SHP77 (cell line): ENCODE measurements around the gene FBXO5.
"Not testable (repeated sequence)": the region's sequence is repeated elsewhere in the genome, so short reads cannot be mapped to it uniquely, and the experiment has no call there.

Source experiments
- DNase-seq, 2 experiments: peaks; one replicate each; lab custom pipeline; 2025; lab: John Stamatoyannopoulos, UW

The FBXO5 gene

GRCh38 chr6:152986978-152987377 is 4.1 kb upstream of the FBXO5 start:
- no peak for DNase-seq

DNA sequence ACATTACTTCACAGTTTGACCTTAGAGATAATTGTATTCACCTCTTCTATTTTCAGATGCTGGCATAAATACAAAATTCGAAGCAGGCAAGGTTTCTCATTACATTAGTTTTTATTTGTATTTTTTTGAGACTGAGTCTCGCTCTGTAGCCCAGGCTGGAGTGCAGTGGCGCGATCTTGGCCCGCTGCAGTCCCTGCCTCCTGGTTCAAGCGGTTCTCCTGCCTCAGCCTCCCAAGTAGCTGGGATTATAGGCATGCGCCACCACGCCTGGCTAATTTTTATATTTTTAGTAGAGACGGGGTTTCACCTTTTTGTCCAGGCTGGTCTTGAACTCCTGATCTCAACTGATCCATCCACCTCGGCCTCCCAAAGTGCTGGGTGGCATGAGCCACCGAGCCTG is 2.5 kb upstream of the FBXO5 start:
- DNase-seq: not testable (repeated sequence)

DNA sequence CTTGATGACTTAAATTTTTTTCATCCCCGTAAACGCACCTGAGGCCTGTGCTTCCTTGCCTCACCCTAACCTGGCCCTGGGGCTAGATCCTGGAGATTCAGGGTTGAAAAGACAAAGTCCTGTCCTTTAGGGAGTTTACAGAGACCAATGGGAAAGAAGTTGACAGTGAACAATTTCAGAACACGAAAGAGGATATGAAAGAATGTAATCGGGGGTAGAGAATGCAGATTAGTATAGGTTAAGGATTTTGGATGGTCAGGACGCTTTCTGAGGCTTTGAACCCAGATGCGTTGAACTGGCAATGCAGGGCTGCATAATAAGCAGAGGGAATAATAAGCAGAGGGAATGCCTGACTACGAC is 1.7 kb upstream of the FBXO5 start:
- DNase-seq: no peak

- peak; percentile 12 to 95 for DNase-seq
Observed at GRCh38 chr6:152983637-152984512, 1.0 kb upstream of the FBXO5 start.

DNA sequence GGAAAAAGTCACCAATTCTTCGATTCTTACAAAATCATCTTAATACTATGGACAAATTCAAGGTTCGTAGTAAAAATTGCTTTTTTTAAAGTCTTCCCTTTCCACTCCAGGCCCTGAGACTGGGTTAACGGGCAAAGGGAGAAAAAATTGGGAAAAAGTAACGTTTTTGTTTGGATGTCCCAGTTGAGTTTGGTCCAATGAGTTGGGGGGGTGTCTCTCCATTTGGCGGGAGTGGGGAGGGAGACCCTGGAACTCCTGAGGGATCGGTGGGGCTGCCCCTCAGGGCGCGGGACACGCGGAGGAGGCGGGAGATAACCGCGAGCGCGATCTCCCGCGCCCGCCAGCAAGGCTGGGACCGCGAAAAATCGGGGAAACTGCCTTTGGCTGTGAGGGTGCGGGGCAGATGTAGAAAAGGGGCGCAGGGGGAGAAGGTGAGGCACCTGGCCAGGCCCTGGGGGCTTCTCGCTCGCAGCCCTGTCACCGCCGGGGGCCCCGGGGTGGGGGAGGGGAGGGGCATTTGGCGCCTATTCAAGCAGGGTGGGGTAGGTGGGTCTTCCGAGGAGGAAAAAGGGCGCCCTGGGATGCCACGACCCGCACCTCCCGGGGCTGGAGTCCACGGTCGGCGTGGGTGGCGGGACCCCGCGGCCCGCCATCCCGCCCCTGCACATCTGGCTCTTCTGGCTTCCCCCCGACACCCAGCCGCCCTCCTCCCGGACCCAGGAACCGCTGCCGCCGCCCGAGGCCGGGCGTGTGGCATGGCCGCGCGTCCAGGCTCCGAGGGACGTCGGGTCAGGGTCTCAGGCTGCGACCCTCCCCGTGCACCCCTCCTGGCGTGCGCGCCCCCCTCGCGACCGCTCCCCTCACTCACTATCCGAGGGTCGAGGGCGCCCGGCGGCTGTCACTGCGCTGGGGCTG is 595 bp downstream of the FBXO5 start:
- DNase-seq: no peak

- DNase-seq: no peak
Observed at GRCh38 chr6:152981219-152981618, 1.6 kb downstream of the FBXO5 start.

- no peak for DNase-seq
Observed at GRCh38 chr6:152980656-152981055, 2.2 kb downstream of the FBXO5 start.

DNA sequence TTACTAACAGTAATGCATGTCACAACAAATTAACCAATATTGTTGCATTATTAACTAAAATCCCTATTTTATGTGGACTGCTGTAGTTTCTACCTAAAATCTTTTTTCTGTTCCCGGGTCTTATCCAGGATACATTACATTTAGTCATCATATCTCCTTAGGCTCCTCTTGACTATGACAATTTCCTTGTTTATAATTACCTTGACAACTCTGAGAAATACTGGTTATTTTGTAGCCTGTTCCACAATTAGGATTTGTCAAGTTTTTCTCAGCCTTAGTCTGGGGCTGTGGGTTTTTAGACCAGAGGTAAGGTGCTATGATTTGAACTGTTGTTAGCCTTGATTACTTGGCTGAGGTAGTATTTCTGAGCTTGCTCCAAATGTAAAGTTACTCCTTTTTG is 3.7 kb downstream of the FBXO5 start:
- no peak for DNase-seq

DNA sequence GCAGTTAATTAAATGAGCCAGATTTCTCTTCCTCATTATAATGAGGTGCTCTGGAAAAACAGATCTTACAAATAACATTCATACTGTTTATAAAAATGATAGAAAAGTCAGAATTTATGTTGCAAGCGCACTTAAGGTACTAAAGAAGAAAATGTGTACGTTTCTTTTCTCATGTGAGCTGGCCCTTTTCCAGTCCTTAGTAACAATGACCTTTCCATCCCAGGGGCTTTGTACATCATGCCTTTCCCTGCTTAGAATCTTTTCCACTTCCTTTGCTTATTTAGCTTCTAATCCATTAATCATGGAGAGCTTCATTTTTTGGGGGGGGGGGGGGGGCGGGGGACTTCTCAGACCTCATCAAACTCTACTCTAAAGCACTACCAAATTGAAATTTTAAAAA is 4.8 kb downstream of the FBXO5 start:
- no peak for DNase-seq

DNA sequence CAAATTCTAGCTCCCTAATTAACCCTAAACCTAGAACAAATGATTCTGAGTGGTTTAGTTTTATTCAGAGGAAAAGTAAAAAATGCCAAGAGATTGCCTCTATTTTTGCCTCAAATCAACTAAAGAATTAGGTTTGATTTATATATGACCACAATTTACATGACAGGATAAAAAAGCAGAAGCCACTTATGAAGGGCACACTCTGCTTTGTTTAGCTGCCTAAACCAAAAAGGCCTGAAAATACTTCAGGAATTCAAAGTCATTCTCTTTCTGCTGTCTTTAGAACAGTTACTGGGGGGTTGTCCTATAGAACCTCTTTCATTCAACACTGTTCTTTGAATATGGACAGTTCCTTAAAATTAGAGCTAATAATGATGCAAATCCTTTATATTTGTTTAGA is 5.3 kb downstream of the FBXO5 start:
- DNase-seq: no peak

DNA sequence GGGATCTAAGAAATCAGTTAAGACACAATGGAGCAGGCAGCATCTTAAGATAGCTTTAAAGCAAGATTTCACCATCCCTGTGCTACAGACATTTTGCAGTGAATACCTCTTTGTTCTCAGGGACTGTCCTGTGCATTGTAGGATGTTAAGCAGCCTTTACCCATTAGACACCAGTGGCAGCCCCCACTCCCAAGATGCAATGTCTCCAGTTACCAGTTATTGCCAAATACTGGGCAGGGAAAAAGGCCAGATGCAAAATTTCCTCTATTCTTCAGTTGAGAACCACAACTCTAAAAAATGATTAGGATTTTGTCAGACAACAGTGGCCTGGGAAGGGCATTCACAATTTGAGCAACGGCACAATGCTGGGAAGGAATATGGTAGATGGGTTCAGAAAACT is 6.1 kb downstream of the FBXO5 start:
- DNase-seq: no peak

DNA sequence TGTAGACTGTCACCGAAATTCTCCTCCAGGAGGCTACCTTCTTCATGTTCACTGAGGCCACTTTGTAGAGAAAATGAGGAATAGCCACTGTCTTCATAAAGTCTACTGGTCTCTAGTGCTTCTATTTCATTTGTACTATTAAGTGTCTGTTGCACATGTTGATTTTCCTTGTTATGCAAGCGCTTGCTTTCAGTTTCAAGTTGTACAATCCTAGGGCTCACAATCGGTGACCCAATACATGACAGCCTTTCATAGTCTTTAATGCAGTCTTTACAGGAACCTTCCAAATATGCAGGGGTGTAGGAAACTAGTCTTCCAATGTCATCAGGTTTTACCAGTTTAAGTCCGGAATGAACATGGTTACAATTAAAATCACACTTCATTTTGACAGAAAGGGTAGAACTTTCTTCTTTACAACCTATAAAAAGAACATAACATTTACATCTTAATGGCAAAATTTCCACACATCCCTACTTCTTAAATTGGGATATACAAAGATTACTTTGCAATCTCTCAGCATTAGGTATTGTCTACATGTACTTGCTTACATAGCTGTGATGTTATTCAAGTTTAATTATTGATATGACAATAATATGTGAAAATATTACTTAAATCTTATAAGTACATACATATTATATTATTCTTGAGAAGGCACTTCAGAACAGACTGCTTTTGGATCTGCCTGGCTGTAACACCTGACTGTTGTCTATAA is 7.5 kb downstream of the FBXO5 start:
- DNase-seq: no peak

- DNase-seq: no peak
Observed at GRCh38 chr6:152973916-152974315, 8.9 kb downstream of the FBXO5 start.

DNA sequence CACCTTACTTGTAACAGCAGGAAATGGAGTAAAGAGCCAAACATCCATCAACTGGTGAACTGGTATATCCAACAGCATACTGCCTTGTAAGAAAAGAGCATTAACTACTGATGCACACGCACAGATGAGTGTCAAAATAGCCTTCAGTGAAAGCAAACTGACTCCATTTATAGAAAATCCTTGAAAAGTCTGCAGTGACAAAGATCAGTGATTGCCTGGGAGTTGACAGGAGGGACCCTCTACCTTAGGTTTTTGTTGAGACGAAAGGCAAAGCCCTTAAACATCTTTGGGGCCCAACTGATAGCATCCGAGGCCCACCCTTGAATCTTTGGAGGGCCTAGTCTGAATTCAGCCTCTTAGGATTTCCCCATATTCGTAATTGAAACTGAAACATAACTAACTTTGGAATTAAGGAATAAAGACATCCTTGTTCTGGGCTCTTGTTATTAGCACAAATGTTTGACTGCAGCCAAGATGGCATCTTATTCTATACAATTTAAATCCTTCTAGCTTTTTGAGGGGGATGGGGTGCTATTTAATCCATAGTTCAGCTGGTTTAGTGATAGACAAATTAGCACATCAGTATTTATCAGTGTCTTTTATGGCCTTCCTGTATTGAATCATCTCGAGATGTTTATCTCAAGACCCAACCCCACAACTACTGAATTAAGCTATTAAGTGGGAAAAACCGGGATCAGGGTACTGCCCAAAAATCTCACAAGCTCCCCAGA is 13.0 kb downstream of the FBXO5 start:
- no peak for DNase-seq

DNA sequence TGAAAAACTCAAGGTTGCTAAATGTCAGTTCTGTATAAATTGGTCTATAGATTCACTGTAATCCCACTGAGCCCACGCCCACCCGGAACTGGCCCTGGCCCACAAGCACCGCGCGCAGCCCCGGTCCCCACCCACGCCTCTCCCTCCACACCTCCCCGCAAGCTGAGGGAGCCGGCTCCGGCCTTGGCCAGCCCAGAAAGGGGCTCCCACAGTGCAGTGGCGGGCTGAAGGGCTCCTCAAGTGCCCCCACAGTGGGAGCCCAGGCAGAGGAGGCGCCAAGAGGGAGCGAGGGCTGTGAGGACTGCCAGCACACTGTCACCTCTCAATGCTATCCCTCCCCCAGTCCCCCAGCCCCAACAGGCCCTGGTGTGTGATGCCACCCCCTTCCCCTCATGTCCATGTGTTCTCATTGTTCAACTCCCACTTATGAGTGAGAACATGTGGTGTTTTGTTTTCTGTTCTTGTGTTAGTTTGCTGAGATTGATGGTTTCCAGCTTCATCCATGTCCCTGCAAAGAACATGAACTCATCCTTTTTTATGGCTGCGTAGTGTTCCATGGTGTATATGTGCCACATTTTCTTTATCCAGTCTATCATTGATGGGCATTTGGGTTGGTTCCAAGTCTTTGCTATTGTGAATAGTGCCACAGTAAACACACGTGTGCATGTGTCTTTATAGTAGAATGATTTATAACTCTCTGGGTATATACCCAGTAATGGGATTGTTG is 16.5 kb downstream of the FBXO5 start:
- not testable (repeated sequence) for DNase-seq

GRCh38 chr6:152959333-152959732 is 23.5 kb downstream of the FBXO5 start:
- DNase-seq: no peak

DNA sequence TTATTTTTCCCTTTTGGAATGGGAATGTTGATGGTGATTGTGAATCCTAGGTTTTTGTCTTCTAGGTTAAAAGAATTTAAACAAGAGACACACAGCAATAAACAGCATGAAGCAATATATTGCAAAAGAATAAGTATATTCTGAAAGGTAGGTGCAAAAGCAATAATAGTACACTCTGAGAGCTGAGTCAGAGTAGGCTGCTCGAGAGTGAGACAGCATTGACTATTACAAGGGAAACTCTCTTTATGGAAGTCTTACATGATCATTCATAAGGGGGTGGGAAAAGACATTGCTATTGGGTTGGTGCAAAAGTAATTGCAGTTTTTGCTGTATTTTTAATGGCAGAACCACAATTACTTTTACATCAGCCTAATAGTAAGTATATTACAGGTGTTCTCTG is 25.0 kb downstream of the FBXO5 start:
- DNase-seq: no peak

- DNase-seq: peak in 1 of 2 experiments; percentile 7
Observed at GRCh38 chr6:152954443-152954842, 28.4 kb downstream of the FBXO5 start.

DNA sequence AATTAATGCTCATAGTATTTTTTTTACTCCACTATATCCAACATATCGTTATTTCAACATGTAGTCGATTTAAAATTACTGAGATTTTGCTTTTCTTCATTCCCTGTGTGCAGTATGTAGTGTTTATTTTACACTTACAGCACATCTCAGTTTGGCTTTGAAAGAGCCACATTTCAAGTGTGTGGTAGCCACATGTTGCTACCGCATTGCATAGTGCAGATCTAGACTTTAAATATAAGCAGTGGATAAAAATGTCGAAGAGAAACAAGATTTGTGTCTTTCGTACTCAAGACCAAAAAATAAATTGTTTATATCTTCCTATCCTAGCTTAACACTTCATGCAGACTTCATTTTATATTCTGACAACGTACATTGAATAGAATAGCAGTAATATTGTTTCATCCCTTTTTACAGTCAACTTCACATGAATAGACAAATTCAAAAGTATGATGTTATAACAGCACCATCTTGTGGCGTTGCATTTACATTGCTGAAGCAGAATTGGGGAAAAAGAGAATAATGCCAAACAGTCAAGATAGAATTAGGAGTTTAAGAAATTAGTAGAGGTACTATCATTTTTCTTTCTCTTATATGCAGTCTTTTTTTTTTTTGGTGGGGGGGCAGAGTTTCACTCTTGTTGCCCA is 29.9 kb downstream of the FBXO5 start:
- DNase-seq: peak; percentile 17 to 20

- DNase-seq: no peak
Observed at GRCh38 chr6:152952045-152952444, 30.8 kb downstream of the FBXO5 start.

DNA sequence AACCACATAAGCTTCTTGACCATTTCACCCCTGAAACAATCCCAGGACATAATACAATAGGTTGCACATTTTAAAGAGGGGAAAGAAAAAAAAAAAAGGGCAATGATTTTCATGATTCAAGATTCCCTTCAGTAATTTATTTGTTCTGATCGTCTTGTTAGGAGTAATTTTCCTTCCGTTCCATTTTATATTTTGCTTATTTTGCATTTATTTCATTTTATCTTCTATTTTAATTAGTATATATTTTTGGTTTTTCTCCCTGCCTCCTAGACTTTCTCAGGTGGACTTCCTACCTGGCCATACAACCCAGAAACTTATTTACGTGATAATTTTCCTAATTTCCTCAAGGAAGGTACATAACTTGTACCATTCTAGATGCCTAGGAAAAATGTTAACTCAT is 32.6 kb downstream of the FBXO5 start:
- no peak for DNase-seq
